ENCODE data around the gene NCKAP5.

Gene NCKAP5

DNA sequence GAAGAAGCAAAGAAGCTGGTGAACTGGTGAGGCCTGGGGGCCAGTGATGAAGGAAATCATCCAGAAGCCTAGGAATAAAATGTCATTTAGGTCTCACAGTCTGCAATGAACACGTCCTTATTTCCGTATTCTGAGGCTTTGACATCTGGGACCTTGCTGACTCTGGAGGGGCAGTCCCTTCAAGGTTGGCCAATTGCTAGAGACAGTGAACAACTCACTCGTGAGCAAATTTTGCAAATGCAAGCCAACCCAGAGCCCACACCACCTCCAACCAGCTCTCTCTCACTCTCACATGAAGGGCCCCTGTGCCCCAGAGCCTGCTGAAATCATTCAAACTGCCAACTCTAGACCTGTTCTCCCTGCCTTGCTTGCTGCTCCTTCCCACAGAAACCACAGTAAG lies 619.2 kb downstream of the NCKAP5 start:
- no peaks in the 10 kb centered on the region for H3K36me3 ChIP-seq (ENCODE audit: low read depth)
- no peak for DNase-seq (ENCODE audit: low spot score)
- H3K4me1 ChIP-seq (ENCODE audit: insufficient read depth, poor library complexity, severe bottlenecking) = no peaks in the 10 kb centered on the region
- no peaks in the 10 kb centered on the region for H3K9me3 ChIP-seq (ENCODE audit: severe bottlenecking)
- no peak for ATAC-seq (ENCODE audit: low read depth)
- no peak overlapping the region for H3K4me3 ChIP-seq (ENCODE audit: severe bottlenecking)
- no peaks in the 10 kb centered on the region for H3K27me3 ChIP-seq (ENCODE audit: insufficient read depth, poor library complexity, severe bottlenecking)
- H3K27ac ChIP-seq (ENCODE audit: poor library complexity, severe bottlenecking) = no peak overlapping the region
- TF ChIP-seq, protein P1, sequence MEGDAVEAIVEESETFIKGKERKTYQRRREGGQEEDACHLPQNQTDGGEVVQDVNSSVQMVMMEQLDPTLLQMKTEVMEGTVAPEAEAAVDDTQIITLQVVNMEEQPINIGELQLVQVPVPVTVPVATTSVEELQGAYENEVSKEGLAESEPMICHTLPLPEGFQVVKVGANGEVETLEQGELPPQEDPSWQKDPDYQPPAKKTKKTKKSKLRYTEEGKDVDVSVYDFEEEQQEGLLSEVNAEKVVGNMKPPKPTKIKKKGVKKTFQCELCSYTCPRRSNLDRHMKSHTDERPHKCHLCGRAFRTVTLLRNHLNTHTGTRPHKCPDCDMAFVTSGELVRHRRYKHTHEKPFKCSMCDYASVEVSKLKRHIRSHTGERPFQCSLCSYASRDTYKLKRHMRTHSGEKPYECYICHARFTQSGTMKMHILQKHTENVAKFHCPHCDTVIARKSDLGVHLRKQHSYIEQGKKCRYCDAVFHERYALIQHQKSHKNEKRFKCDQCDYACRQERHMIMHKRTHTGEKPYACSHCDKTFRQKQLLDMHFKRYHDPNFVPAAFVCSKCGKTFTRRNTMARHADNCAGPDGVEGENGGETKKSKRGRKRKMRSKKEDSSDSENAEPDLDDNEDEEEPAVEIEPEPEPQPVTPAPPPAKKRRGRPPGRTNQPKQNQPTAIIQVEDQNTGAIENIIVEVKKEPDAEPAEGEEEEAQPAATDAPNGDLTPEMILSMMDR (IDR thresholded peaks at IDR 0.05; ENCODE audit: poor library complexity, severe bottlenecking) = no peak

DNA sequence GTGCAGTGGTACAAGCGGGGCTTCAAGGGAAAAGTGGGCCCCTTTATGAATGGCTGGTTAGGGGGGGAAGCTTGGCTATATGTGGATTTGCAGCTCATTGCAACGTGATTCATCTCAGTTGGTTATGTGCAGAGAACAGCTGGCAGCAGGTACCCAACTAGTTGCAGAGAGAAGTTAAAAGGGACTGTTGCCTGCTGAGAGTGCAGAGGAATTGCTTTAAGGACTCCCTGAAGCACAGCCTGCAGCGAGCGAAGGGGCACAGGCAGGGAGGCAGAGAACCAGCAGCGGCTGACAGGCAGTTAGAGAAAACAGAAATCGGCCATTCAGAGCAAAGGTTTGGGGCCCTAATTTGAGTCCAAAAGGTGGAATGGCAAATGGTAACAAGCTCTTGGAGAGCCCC lies 620.1 kb downstream of the NCKAP5 start:
- Histone ChIP-seq H3K4me1 (ENCODE audit: insufficient read depth, poor library complexity, severe bottlenecking) (no peaks in the 10 kb centered on the region), H3K27me3 (ENCODE audit: insufficient read depth, poor library complexity, severe bottlenecking) (no peaks in the 10 kb centered on the region), H3K9me3 (ENCODE audit: severe bottlenecking) (no peaks in the 10 kb centered on the region), H3K36me3 (ENCODE audit: low read depth) (no peaks in the 10 kb centered on the region), H3K4me3 (ENCODE audit: severe bottlenecking) (no peak overlapping the region), H3K27ac (ENCODE audit: poor library complexity, severe bottlenecking) (no peak overlapping the region)
- DNase-seq (ENCODE audit: low spot score) (no peak), ATAC-seq (ENCODE audit: low read depth) (no peak)
- TF ChIP-seq, protein P1 (IDR thresholded peaks at IDR 0.05; ENCODE audit: poor library complexity, severe bottlenecking) = no peak

DNA sequence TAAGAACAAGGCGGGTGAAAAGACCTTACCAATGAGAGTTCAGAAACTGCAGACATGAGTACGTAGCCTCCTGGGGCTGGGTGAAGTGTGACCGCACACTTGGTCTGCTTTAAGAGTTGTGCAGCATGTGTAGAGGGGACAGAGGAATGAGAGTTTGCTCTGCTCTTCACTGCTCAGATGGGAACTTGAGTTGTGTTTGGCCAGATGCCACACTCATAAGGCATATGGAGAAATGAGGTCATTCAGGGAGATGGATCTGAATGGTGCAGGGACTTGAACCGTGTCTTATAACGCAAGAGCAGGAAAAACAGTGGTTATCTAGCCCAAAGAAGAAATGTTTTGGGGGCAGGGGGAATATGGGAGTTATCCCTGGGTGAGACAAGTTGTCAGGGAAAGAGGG lies 624.4 kb downstream of the NCKAP5 start:
- ATAC-seq (ENCODE audit: low read depth) = no peak
- Histone ChIP-seq H3K4me3 (ENCODE audit: severe bottlenecking) (no peak overlapping the region), H3K4me1 (ENCODE audit: insufficient read depth, poor library complexity, severe bottlenecking) (no peaks in the 10 kb centered on the region), H3K27me3 (ENCODE audit: insufficient read depth, poor library complexity, severe bottlenecking) (no peaks in the 10 kb centered on the region), H3K9me3 (ENCODE audit: severe bottlenecking) (no peaks in the 10 kb centered on the region), H3K36me3 (ENCODE audit: low read depth) (no peaks in the 10 kb centered on the region), H3K27ac (ENCODE audit: poor library complexity, severe bottlenecking) (no peak overlapping the region)
- TF ChIP-seq, protein P1 (IDR thresholded peaks at IDR 0.05; ENCODE audit: poor library complexity, severe bottlenecking) = no peak
- DNase-seq (ENCODE audit: low spot score) = no peak

DNA sequence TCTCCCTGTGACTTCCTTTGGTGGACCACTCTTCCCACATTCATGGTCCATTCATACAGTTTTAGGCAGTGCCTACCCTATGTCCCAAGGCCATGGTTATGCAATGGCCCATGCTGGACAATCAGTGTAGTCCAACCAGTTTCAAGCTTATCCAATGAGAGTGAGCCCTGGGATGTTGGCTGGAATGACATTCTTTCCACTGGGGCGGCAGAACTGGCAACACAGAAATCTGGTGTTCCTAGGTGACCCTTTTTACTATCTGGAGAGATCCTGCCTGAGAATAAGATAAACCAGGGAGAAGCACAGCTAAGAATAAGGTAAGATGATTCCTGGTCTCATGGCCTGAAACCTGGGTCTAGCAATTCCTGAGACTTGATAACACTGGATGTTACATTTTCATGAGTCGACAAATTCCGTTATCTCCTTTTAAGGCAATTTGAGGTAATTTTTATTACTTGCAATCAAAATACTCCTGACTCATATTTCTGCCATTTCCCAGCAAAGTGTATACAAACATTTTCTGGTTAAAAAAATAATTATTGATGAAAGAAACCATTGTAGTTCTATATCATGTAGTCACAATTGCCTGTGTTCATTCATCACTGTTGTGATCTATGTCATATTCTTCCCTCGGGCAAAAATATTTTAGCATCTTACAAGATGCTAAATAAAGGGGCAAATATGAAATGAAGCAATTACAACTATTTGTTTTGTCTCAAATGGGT lies 626.8 kb downstream of the NCKAP5 start:
- DNase-seq (ENCODE audit: low spot score) (no peak), ATAC-seq (ENCODE audit: low read depth) (no peak)
- Histone ChIP-seq H3K4me3 (ENCODE audit: severe bottlenecking) (no peak overlapping the region), H3K36me3 (ENCODE audit: low read depth) (no peaks in the 10 kb centered on the region), H3K27ac (ENCODE audit: poor library complexity, severe bottlenecking) (no peak overlapping the region), H3K27me3 (ENCODE audit: insufficient read depth, poor library complexity, severe bottlenecking) (no peaks in the 10 kb centered on the region), H3K4me1 (ENCODE audit: insufficient read depth, poor library complexity, severe bottlenecking) (no peaks in the 10 kb centered on the region), H3K9me3 (ENCODE audit: severe bottlenecking) (no peaks in the 10 kb centered on the region)
- TF ChIP-seq, protein P1 (IDR thresholded peaks at IDR 0.05; ENCODE audit: poor library complexity, severe bottlenecking) = no peak

DNA sequence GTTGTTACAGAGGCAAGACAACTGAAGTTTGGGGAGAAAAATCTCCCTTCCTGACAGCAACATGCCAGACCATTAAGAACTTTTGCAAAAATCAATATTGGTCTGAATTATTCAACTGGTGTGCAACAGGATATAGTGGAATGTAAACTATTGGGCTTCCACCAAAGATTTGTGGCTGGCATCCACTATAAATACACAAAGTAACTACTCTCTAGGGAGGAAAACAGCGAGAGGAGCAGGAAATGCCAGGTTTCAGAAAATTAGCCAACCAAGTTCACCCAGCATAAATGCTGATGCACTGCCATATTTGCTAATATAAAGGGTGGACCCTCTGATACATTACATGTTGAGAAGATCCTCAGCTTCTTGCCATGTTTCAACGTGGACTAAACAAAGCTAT lies 630.6 kb downstream of the NCKAP5 start:
- DNase-seq (ENCODE audit: low spot score) = no peak
- no peak for ATAC-seq (ENCODE audit: low read depth)
- Histone ChIP-seq H3K27ac (ENCODE audit: poor library complexity, severe bottlenecking) (no peak overlapping the region), H3K36me3 (ENCODE audit: low read depth) (no peaks in the 10 kb centered on the region), H3K9me3 (ENCODE audit: severe bottlenecking) (no peaks in the 10 kb centered on the region), H3K4me3 (ENCODE audit: severe bottlenecking) (no peak overlapping the region), H3K4me1 (ENCODE audit: insufficient read depth, poor library complexity, severe bottlenecking) (no peaks in the 10 kb centered on the region), H3K27me3 (ENCODE audit: insufficient read depth, poor library complexity, severe bottlenecking) (no peaks in the 10 kb centered on the region)
- TF ChIP-seq, protein P1 (IDR thresholded peaks at IDR 0.05; ENCODE audit: poor library complexity, severe bottlenecking) = no peak

Data from RWPE2 (cell line).